Spleen (tissue), 7 donors: ENCODE data around the gene KIF1A.

Source experiments
- CTCF ChIP-seq, 11 experiments: fragments of 200-600 bp in 7 of 11; fragments of 450-650 bp in 4 of 11; sonication (generic) in 4 of 11; IDR thresholded peaks in 8 of 11; conservative IDR thresholded peaks in 3 of 11; 1 replicate in 7 of 11; 2 replicates in 4 of 11; pipeline versions ENCODE4 v1.4.0 to v1.8.0; 2016 to 2021; ENCODE audit warnings: antibody characterized with exemption in 11 of 11, inconsistent platforms in 4 of 11, mild to moderate bottlenecking in 1 of 11
- POLR2AphosphoS5 ChIP-seq, 3 donors: sonication (generic); formaldehyde crosslinking; IDR thresholded peaks; one replicate each; pipeline ENCODE4 v1.5.1; 2017; ENCODE audit warnings: antibody characterized with exemption in 3 of 3
- donor health status: DM: no; HTN: no; CAD: no; lungs with moderate emphysema.
- donor health status: DM: no; HTN: no; CAD: no.
- donor health status: DM: no; HTN: no; CAD: no.

- TF ChIP-seq CTCF (IDR thresholded peaks at IDR 0.05 in 8 of 11, conservative IDR thresholded peaks at IDR 0.05 in 3 of 11) (no peak), POLR2AphosphoS5 (IDR thresholded peaks at IDR 0.05) (no peak)
Measured at GRCh38 chr2:240791821-240792628, 28.0 kb downstream of the KIF1A start.
